ENCODE data around the gene C12orf56.
"Not testable (repeated sequence)": the region's sequence is repeated elsewhere in the genome, so short reads cannot be mapped to it uniquely, and the experiment has no call there.

Gene C12orf56

GRCh38 chr12:64392221-64392620 lies 1.7 kb upstream of the C12orf56 start:
- in situ Hi-C loops (cut with HindIII; ENCODE audit: low pct_ligation_motif_present, low pct_unique_long_range_greater_than_20kb, low sequenced_read_pairs) = loop anchor here (25.0 kb wide), 1 partner anchor 105 kb away; no protein-coding TSS in a partner anchor
- peak; percentile 75 for DNase-seq

GRCh38 chr12:64389154-64389553 lies 1.4 kb downstream of the C12orf56 start:
- DNase-seq = no peak
- in situ Hi-C loops (cut with HindIII; ENCODE audit: low pct_ligation_motif_present, low pct_unique_long_range_greater_than_20kb, low sequenced_read_pairs) = loop anchor here (25.0 kb wide), 1 partner anchor 102 kb away; no protein-coding TSS in a partner anchor

- no peak for DNase-seq
- in situ Hi-C loops (cut with HindIII; ENCODE audit: low pct_ligation_motif_present, low pct_unique_long_range_greater_than_20kb, low sequenced_read_pairs) = loop anchor here (25.0 kb wide), 1 partner anchor 100 kb away; no protein-coding TSS in a partner anchor
Measured at GRCh38 chr12:64387197-64387816, 3.3 kb downstream of the C12orf56 start.

- in situ Hi-C loops (cut with HindIII; ENCODE audit: low pct_ligation_motif_present, low pct_unique_long_range_greater_than_20kb, low sequenced_read_pairs) = loop anchor here (25.0 kb wide), 1 partner anchor 98 kb away; no protein-coding TSS in a partner anchor
- DNase-seq = no peak
Measured at GRCh38 chr12:64385468-64385867, 5.1 kb downstream of the C12orf56 start.

GRCh38 chr12:64385019-64385418 lies 5.5 kb downstream of the C12orf56 start:
- no peak for DNase-seq
- in situ Hi-C loops (cut with HindIII; ENCODE audit: low pct_ligation_motif_present, low pct_unique_long_range_greater_than_20kb, low sequenced_read_pairs) = loop anchor here (25.0 kb wide), 1 partner anchor 98 kb away; no protein-coding TSS in a partner anchor

- in situ Hi-C loops (cut with HindIII; ENCODE audit: low pct_ligation_motif_present, low pct_unique_long_range_greater_than_20kb, low sequenced_read_pairs) = loop anchor here (25.0 kb wide), 1 partner anchor 96 kb away; no protein-coding TSS in a partner anchor
- DNase-seq = no peak
Measured at GRCh38 chr12:64383675-64384074, 6.9 kb downstream of the C12orf56 start.

- no peak for DNase-seq
- in situ Hi-C loops (cut with HindIII; ENCODE audit: low pct_ligation_motif_present, low pct_unique_long_range_greater_than_20kb, low sequenced_read_pairs) = no loop called here
Measured at GRCh38 chr12:64362721-64363305, 27.7 kb downstream of the C12orf56 start.

- in situ Hi-C loops (cut with HindIII; ENCODE audit: low pct_ligation_motif_present, low pct_unique_long_range_greater_than_20kb, low sequenced_read_pairs); DNase-seq: not testable (repeated sequence)
Measured at GRCh38 chr12:64361173-64361572, 29.4 kb downstream of the C12orf56 start.

GRCh38 chr12:64356209-64356608 lies 34.3 kb downstream of the C12orf56 start:
- in situ Hi-C loops (cut with HindIII; ENCODE audit: low pct_ligation_motif_present, low pct_unique_long_range_greater_than_20kb, low sequenced_read_pairs); DNase-seq: not testable (repeated sequence)

- in situ Hi-C loops (cut with HindIII; ENCODE audit: low pct_ligation_motif_present, low pct_unique_long_range_greater_than_20kb, low sequenced_read_pairs) = no loop called here
- DNase-seq = no peak
Measured at GRCh38 chr12:64352181-64352580, 38.4 kb downstream of the C12orf56 start.

GRCh38 chr12:64351265-64351664 lies 39.3 kb downstream of the C12orf56 start:
- in situ Hi-C loops (cut with HindIII; ENCODE audit: low pct_ligation_motif_present, low pct_unique_long_range_greater_than_20kb, low sequenced_read_pairs) = no loop called here

GRCh38 chr12:64347630-64348029 lies 42.9 kb downstream of the C12orf56 start:
- in situ Hi-C loops (cut with HindIII; ENCODE audit: low pct_ligation_motif_present, low pct_unique_long_range_greater_than_20kb, low sequenced_read_pairs) = no loop called here
- DNase-seq = no peak

More at GRCh38 chr12:64351265-64351664, 39.3 kb downstream of the C12orf56 start:
- no peak for DNase-seq

- DNase-seq; in situ Hi-C loops (cut with HindIII; ENCODE audit: low pct_ligation_motif_present, low pct_unique_long_range_greater_than_20kb, low sequenced_read_pairs): not testable (repeated sequence)
Measured at GRCh38 chr12:64344631-64345030, 45.9 kb downstream of the C12orf56 start.

GRCh38 chr12:64340546-64340945 lies 50.0 kb downstream of the C12orf56 start:
- DNase-seq; in situ Hi-C loops (cut with HindIII; ENCODE audit: low pct_ligation_motif_present, low pct_unique_long_range_greater_than_20kb, low sequenced_read_pairs): not testable (repeated sequence)

GRCh38 chr12:64335886-64336466 lies 54.6 kb downstream of the C12orf56 start:
- no peak for DNase-seq
- in situ Hi-C loops (cut with HindIII; ENCODE audit: low pct_ligation_motif_present, low pct_unique_long_range_greater_than_20kb, low sequenced_read_pairs) = no loop called here

GRCh38 chr12:64332938-64333337 lies 57.6 kb downstream of the C12orf56 start:
- no peak for DNase-seq
- in situ Hi-C loops (cut with HindIII; ENCODE audit: low pct_ligation_motif_present, low pct_unique_long_range_greater_than_20kb, low sequenced_read_pairs) = no loop called here

GRCh38 chr12:64332296-64332695 lies 58.3 kb downstream of the C12orf56 start:
- in situ Hi-C loops (cut with HindIII; ENCODE audit: low pct_ligation_motif_present, low pct_unique_long_range_greater_than_20kb, low sequenced_read_pairs) = no loop called here
- DNase-seq = no peak

GRCh38 chr12:64329031-64329710 lies 61.4 kb downstream of the C12orf56 start:
- DNase-seq; in situ Hi-C loops (cut with HindIII; ENCODE audit: low pct_ligation_motif_present, low pct_unique_long_range_greater_than_20kb, low sequenced_read_pairs): not testable (repeated sequence)

- in situ Hi-C loops (cut with HindIII; ENCODE audit: low pct_ligation_motif_present, low pct_unique_long_range_greater_than_20kb, low sequenced_read_pairs) = no loop called here
- DNase-seq = no peak
Measured at GRCh38 chr12:64325055-64325454, 65.5 kb downstream of the C12orf56 start.
